Stimulated activated CD4-positive, alpha-beta T cell treated with anti-CD3 and anti-CD28 coated beads, Interleukin-4, amount 100 ng/mL, for 48 hours (primary cell): ENCODE data around the gene FAM169A.
A peak's percentile ranks its signal among the peaks of the same experiment; 100 is the strongest.
"Not testable (repeated sequence)": the region's sequence is repeated elsewhere in the genome, so short reads cannot be mapped to it uniquely, and the experiment has no call there.

Source experiments
- DNase-seq, 2 donors: peaks; one replicate each; pipeline ENCODE4 v3.0.0-alpha.2; 2020; ENCODE audit warnings: low read depth in 2 of 2

The FAM169A gene

GRCh38 chr5:74798977-74799911 is 66.9 kb downstream of the FAM169A start:
- DNase-seq = no peak

- DNase-seq = not testable (repeated sequence)
These were observed 74.5 kb downstream of the FAM169A start for GRCh38 chr5:74791669-74792068.

GRCh38 chr5:74787424-74787823 is 78.8 kb downstream of the FAM169A start:
- no peak for DNase-seq

GRCh38 chr5:74786851-74787250 is 79.3 kb downstream of the FAM169A start:
- no peak for DNase-seq

GRCh38 chr5:74778609-74779008 is 87.6 kb downstream of the FAM169A start:
- no peak for DNase-seq

GRCh38 chr5:74772359-74772758 is 93.8 kb downstream of the FAM169A start:
- DNase-seq = no peak

- no peak for DNase-seq
These were observed 98.6 kb downstream of the FAM169A start for GRCh38 chr5:74767579-74767913.

- peak; percentile 87 to 91 for DNase-seq
These were observed 99.2 kb downstream of the FAM169A start, which contains the start of the genes GFM2 and NSA2 for GRCh38 chr5:74766849-74767578. GFM2 (minus strand) TSS chr5:74767117; CDS start chr5:74763742, 3,375 bp downstream. NSA2 (plus strand) TSS chr5:74767249; CDS start chr5:74767361, 112 bp downstream.

- no peak for DNase-seq
These were observed 99.8 kb downstream of the FAM169A start for GRCh38 chr5:74766418-74766848.

- no peak for DNase-seq
These were observed 100.3 kb downstream of the FAM169A start for GRCh38 chr5:74765929-74766328.

- DNase-seq = no peak
These were observed 101.0 kb downstream of the FAM169A start for GRCh38 chr5:74765201-74765600.

- DNase-seq = no peak
These were observed 102.7 kb downstream of the FAM169A start for GRCh38 chr5:74763504-74763903.

- DNase-seq = peak in 1 of 2 donors; percentile 22
These were observed 103.6 kb downstream of the FAM169A start for GRCh38 chr5:74762599-74762998.

GRCh38 chr5:74761241-74761640 is 104.9 kb downstream of the FAM169A start:
- DNase-seq = no peak

- DNase-seq = not testable (repeated sequence)
These were observed 117.4 kb downstream of the FAM169A start for GRCh38 chr5:74748742-74749141.

GRCh38 chr5:74738406-74738805 is 127.8 kb downstream of the FAM169A start:
- DNase-seq = no peak

GRCh38 chr5:74736759-74737158 is 129.4 kb downstream of the FAM169A start:
- no peak for DNase-seq
